Glutamatergic neuron (in vitro differentiated cells): ENCODE results near the gene COBLL1. TPM values are rescaled to one million over a fixed set of nuclear protein-coding genes. Genes with fewer than 3 reads are reported as not detected.

Experiments used
- DNase-seq: peaks from one replicate; pipeline ENCODE4 v3.0.0; 2022
- H3K27ac Mint-ChIP-seq: one replicate; pipeline ENCODE4 v1.8.0; 2020; ENCODE audit warnings: mild to moderate bottlenecking, mixed read lengths, inconsistent platforms; ENCODE audit not compliant: unreplicated experiment
- H3K27me3 Mint-ChIP-seq: one replicate; pipeline ENCODE4 v1.8.0; 2020; ENCODE audit warnings: mild to moderate bottlenecking, moderate library complexity, mixed read lengths, inconsistent platforms; ENCODE audit not compliant: unreplicated experiment
- H3K36me3 Mint-ChIP-seq: one replicate; pipeline ENCODE4 v1.8.0; 2020; ENCODE audit warnings: mild to moderate bottlenecking, mixed read lengths, inconsistent platforms; ENCODE audit not compliant: unreplicated experiment
- H3K4me1 Mint-ChIP-seq: one replicate; pipeline ENCODE4 v1.8.0; 2020; ENCODE audit warnings: mild to moderate bottlenecking, low read depth, mixed read lengths, inconsistent platforms; ENCODE audit not compliant: unreplicated experiment
- H3K4me3 Mint-ChIP-seq: one replicate; pipeline ENCODE4 v1.8.0; 2020; ENCODE audit warnings: mild to moderate bottlenecking, mixed read lengths, inconsistent platforms; ENCODE audit not compliant: unreplicated experiment
- H3K9me3 Mint-ChIP-seq: one replicate; pipeline ENCODE4 v1.8.0; 2020; ENCODE audit warnings: mild to moderate bottlenecking, moderate library complexity, mixed read lengths, inconsistent platforms; ENCODE audit not compliant: unreplicated experiment
- total RNA-seq: library from RNA; stranded (reverse); fragmentation: NEBNext Ultra II Directional; extraction: Animal tissue kit (Norgen Biotek cat#: 25700); gene quantifications from one replicate; pipeline ENCODE4 v1.2.1, GENCODE V29; 2021; ENCODE audit not compliant: unreplicated experiment
- TF ChIP-seq, protein P1 (sequence below): fragments of 200-600 bp; sonication (generic); IDR thresholded peaks from one replicate; pipeline ENCODE4 v1.5.0; 2021; ENCODE audit not compliant: partially characterized antibody, unreplicated experiment

COBLL1 gene
- total RNA-seq, 1 donor from 2014 or later, result 0.91 TPM

- Mint-ChIP-seq H3K9me3 (no peaks in the 10 kb centered on the region), H3K36me3 (no peaks in the 10 kb centered on the region), H3K27ac (no peak overlapping the region), H3K4me1 (no peaks in the 10 kb centered on the region), H3K4me3 (no peak overlapping the region), H3K27me3 (no peaks in the 10 kb centered on the region)
- DNase-seq, result no peak
- TF ChIP-seq, protein P1, sequence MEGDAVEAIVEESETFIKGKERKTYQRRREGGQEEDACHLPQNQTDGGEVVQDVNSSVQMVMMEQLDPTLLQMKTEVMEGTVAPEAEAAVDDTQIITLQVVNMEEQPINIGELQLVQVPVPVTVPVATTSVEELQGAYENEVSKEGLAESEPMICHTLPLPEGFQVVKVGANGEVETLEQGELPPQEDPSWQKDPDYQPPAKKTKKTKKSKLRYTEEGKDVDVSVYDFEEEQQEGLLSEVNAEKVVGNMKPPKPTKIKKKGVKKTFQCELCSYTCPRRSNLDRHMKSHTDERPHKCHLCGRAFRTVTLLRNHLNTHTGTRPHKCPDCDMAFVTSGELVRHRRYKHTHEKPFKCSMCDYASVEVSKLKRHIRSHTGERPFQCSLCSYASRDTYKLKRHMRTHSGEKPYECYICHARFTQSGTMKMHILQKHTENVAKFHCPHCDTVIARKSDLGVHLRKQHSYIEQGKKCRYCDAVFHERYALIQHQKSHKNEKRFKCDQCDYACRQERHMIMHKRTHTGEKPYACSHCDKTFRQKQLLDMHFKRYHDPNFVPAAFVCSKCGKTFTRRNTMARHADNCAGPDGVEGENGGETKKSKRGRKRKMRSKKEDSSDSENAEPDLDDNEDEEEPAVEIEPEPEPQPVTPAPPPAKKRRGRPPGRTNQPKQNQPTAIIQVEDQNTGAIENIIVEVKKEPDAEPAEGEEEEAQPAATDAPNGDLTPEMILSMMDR, result no peak
Measured at GRCh38 chr2:164796999-164797398, 44.6 kb downstream of the COBLL1 start.

GRCh38 chr2:164794432-164795231, 47.0 kb downstream of the COBLL1 start:
- Mint-ChIP-seq H3K27ac (no peak overlapping the region), H3K9me3 (no peaks in the 10 kb centered on the region), H3K4me1 (no peaks in the 10 kb centered on the region), H3K4me3 (no peak overlapping the region), H3K27me3 (no peaks in the 10 kb centered on the region), H3K36me3 (no peaks in the 10 kb centered on the region)
- TF ChIP-seq, protein P1, result no peak
- no peak for DNase-seq

- no peaks in the 10 kb centered on the region for H3K4me1 Mint-ChIP-seq
- TF ChIP-seq, protein P1, result no peak
- DNase-seq, result no peak
- no peak overlapping the region for H3K27ac Mint-ChIP-seq
- H3K36me3 Mint-ChIP-seq, result no peaks in the 10 kb centered on the region
- no peaks in the 10 kb centered on the region for H3K27me3 Mint-ChIP-seq
- no peak overlapping the region for H3K4me3 Mint-ChIP-seq
- H3K9me3 Mint-ChIP-seq, result no peaks in the 10 kb centered on the region
Measured at GRCh38 chr2:164794016-164794415, 47.6 kb downstream of the COBLL1 start.

GRCh38 chr2:164793529-164793928, 48.1 kb downstream of the COBLL1 start:
- no peaks in the 10 kb centered on the region for H3K36me3 Mint-ChIP-seq
- no peak overlapping the region for H3K27ac Mint-ChIP-seq
- no peaks in the 10 kb centered on the region for H3K4me1 Mint-ChIP-seq
- H3K9me3 Mint-ChIP-seq, result no peaks in the 10 kb centered on the region
- TF ChIP-seq, protein P1, result no peak
- H3K4me3 Mint-ChIP-seq, result no peak overlapping the region
- no peak for DNase-seq
- no peaks in the 10 kb centered on the region for H3K27me3 Mint-ChIP-seq
